GM18526 (cell line): ENCODE measurements around the gene ELANE.
A peak's percentile ranks its signal among the peaks of the same experiment; 100 is the strongest.

Source experiments
- POLR2A ChIP-seq: IDR thresholded peaks from 3 replicates; pipeline ENCODE4 v1.6.1; 2011; ENCODE audit not compliant: insufficient read length; ENCODE audit errors: extremely low read depth

The ELANE gene

DNA sequence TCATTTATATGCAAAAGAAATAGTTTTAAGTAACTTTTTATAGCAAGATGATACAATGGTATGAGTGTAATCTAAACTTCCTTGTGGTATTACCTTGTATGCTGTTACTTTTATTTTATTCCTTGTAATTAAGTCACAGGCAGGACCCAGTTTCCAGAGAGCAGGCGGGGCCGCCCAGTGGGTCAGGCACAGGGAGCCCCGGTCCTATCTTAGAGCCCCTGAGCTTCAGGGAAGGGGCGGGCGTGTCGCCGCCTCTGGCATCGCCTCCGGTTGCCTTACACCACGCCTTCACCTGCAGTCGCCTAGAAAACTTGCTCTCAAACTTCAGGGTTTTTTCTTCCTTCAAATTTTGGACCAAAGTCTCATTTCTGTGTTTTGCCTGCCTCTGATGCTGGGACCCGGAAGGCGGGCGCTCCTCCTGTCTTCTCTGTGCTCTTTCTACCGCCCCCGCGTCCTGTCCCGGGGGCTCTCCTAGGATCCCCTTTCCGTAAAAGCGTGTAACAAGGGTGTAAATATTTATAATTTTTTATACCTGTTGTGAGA, 40.5 kb upstream of the ELANE start:
- no peak for TF ChIP-seq POLR2A

DNA sequence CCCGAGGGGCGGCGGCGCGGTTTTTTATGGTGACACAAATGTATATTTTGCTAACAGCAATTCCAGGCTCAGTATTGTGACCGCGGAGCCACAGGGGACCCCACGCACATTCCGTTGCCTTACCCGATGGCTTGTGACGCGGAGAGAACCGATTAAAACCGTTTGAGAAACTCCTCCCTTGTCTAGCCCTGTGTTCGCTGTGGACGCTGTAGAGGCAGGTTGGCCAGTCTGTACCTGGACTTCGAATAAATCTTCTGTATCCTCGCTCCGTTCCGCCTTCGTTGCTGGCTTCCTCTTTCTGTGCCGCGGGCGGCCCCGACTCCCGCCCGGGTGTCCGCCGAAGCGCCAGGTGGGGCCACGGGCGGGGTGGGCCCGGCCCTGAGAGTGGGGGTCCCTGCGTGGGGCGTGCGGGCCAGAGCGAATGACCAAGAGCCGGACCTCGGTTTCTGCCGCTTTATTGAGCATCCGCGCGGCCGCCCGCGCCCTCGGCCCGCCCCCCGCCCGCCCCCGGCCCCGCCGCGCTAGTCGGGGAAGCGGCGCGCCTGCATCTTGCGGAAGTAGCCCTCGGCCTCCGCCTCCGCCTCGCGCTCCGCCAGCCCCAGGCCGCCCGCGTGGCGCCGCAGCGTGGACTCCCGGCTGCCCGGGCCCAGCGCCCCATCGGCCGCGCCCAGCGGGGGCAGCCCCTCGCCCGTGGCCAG, 39.9 kb upstream of the ELANE start:
- TF ChIP-seq POLR2A: no peak

DNA sequence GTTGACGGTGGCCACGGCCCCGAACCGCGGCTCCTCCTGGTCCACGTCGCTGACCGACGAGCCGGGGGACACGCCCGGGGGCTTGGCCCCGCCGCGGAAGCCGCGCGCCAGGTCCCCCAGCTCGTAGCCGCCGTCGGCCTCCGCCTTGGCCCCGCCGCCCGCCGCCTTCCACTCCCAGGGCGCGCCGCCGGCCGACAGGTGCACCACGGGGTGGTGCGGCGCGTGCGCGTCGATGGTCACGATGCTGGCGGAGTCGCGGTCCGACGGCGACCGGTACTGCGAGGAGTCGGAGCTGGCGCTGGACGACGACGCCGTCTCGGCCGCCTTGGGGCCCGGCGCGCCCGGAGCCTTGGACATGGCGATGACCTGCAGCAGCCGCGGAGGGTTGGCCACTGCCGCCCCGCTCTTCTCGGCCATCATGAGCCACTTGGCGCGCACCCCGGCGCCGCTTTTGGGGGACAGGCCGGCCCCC, 39.3 kb upstream of the ELANE start:
- peak; percentile 16 for TF ChIP-seq POLR2A

DNA sequence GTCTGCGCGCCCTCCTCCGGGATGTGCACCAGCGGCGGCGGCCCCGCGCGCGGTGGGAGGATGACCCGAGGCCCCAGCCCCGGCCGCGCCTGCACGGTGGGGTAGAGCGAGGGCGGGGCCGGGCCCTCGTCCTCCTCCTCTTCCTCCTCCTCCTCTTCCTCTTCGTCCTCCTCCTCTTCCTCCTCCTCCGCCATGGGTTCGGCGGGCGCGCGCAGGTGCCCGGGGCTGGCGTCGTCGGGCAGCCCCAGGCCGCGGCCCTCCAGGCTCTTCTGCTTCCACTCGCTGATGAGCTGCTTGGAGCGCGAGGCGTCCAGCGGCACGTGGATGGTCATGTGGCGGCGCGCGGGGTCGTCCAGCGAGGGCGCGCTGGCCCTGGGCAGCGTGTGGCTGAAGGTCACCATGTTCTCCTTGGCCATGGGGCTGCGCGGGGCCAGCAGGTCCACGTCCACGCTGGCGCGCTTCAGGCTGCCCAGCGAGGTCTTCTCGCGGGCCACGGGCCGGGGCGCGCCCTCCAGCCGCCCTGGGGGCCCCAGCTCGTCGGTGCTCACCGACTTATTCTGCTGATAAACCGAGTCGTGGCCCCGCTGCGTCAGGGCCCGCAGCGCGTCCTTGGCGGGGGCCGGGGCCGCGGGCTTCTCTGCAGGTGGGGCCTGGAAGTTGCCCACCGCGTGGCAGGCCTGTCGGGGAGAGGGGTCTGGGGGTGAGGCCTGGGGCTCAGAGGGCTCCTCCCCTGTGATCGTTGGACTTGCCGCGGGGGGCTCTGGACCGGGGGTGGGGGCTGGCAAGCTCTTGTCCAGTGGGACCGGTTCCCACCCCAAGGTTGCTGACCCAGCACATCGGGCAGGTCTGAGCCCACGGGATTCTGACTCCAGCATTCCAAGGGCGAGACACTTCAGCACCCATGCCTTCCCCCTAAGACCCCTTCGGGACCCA, 38.6 kb upstream of the ELANE start:
- TF ChIP-seq POLR2A: peak; percentile 9

GRCh38 chr19:814152-815078, 37.7 kb upstream of the ELANE start:
- peak; percentile 15 for TF ChIP-seq POLR2A

DNA sequence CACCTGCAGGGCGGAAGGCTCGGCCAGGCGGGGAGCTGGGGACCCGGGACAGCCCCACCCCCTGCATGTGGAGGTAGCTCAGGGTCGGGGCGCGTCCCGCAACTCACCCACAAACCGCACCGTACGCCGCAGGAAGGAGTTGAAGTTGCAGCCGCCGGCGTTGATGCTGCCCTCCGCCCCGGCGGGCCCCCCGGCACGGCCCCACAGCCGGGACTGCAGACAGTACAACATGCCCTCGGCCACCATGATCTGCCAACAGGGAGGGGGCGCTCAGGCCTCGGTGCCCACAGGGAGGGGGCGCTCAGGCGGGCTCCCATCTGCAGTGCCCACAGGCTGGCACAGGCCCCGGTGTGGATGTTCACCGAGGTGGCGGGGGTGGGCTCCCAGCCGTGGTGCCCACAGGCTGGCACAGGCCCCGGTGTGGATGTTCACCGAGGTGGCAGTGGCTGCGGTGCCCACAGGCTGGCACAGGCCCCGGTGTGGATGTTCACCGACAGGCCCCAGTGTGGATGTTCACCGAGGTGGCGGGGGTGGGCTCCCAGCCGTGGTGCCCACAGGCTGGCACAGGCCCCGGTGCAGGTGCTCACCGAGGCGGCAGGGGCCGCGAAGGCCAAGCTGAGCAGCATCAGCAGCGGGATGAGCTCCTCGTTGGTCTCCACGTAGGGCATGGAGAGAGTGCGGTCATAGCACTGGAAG, 36.9 kb upstream of the ELANE start:
- TF ChIP-seq POLR2A: peak; percentile 7

DNA sequence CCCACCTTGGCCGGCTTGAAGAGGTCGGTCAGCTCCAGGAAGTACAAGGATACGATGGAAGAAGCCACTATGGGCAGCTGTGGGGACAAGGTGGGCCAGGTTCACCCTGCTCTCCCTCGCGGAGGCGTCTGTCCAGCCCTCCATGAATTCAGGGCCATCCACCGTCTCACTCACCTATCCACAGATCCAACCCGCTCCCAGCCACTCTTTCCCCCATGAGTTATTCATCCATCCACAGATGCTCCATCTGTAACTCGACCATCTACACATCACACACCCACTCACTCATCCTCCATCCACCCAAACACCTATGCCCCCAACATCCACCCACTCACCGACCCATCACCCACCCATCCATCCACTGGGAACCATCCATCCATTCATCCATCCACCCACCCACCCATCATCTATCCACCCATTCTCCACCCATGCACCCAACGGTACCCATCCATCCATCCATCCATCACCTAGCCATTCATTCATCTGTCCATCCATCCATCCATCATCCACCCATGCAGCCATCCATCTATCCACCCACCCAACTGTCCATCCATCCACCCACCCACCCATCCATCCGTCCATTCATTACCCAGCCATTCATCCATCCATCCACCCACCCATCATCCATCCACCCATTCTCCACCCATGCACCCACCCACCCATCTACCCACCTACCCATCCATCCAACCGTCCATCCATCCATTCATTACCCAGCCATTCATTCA, 36.2 kb upstream of the ELANE start:
- no peak for TF ChIP-seq POLR2A

GRCh38 chr19:816500-816857, 35.6 kb upstream of the ELANE start:
- no peak for TF ChIP-seq POLR2A

- TF ChIP-seq POLR2A: no peak
These were observed 30.8 kb upstream of the ELANE start for GRCh38 chr19:821231-821824.

GRCh38 chr19:821825-822503, 30.1 kb upstream of the ELANE start, which contains the start of gene PLPPR3:
Gene PLPPR3, minus strand, starts transcription at chr19:821955. Its CDS starts 396 bp downstream, at chr19:821559.
- no peak for TF ChIP-seq POLR2A

DNA sequence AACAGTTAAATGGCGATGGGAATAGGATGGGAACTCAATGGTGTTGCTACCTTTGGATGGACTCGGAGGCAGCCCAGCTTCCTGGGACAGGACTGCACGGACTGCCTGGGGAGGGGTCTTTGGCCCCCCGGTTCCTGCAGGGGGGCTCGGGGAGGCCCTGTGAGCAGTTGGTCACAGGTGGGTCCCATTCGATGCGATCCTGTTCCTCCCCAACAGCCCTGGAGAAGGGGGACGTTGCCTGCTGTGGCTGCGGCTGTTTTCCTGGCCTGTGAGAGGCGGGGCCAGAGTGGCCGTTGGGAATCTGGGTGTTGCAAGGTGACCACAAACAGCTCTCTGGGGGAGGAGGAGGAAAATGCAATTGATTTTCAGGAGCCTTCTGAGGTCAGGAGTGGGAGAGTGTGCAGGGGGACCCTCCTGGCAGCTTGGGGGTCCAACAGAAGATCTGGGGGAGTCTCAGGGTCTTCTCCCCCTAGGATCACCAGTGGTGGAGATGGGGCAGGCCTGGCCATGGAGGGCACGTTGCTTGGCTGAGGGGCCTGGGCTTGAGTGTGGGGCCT, 28.5 kb upstream of the ELANE start:
- no peak for TF ChIP-seq POLR2A

GRCh38 chr19:824885-825284, 27.2 kb upstream of the ELANE start:
- TF ChIP-seq POLR2A: no peak

DNA sequence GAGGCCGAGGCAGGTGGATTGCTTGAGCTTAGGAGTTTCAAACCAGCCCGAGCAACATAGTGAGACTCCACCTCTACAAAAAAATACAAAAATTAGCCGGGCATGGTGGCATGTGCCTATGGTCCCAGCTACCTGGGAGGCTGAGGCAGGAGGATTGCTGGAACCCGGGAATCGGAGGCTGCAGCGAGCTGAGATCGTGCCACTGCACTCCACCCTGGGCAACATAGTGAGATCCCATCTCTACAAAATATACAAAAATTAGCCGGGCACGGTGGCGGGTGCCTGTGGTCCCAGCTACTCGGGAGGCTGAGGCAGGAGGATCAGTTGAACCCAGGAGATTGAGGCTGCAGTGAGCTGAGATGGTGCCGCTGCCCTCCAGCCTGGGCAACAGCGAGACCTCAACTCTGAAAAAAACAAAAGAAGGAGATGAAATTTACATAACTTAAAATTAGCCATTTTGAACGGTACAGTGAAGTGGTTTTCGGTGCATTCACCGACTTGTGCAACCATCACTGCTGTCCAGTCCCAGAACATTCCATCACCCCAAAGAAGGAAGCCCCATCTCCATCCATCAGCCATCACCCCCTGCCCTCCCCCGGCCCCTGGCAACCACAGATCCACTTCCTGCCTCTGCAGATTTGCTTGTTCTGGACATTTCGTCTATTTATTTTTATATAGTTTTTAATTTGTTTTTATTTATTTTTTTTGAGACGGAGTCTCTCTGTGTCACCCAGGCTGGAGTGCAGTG, 26.0 kb upstream of the ELANE start:
- no peak for TF ChIP-seq POLR2A
